Skeletal muscle cell (primary cell): ENCODE results near the gene MCF2L2.

Source experiments
- DNase-seq: peaks from one replicate; pipeline ENCODE4 v3.0.0-alpha.2; 2010; ENCODE audit warnings: low read depth
- H3K4me3 ChIP-seq: 2 replicates; pipeline ENCODE4 v1.5.1; 2011; ENCODE audit warnings: low read depth, mild to moderate bottlenecking, control low read depth, low read length, moderate library complexity

Gene MCF2L2

DNA sequence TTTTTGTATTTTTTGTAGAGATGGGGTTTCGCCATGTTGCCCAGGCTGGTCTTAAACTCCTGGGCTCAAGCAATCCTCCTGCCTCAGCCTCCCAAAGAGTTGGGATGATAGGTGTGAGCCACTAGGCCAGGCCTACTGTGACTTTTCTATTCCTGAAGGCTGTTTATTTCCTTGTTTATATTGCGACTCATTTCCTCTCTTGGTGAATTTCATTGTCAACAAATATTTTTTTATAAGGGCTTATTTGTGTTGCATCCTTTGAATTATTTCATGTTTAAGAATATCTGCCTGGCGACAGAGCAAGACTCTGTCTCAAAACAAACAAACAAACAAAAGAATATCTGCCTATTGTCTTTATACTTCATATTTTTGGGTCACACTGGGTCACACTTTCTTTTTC, 299.7 kb downstream of the MCF2L2 start:
- no peak overlapping the region for H3K4me3 ChIP-seq
- DNase-seq: no peak
